ENCODE data around the gene MTURN.

DNA sequence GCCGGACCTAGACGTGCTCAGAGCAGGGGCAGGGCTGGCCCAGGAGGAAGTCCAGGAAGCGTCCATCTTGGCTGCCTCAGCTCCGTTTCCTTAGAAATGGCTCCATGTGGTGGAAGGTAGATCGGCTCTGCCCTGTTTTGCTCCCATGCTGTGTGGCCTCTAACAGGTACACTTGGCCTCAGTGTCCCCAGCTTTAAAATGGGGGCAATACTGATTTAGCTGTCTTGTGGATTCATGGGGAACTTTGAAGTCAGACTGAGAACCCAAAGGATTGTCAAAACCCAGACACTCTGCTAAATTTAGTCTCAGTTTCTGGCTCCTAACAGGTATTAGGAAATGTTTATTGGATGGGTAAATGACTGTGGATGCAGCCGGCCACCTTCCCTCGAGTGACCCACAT, 15.9 kb downstream of the MTURN start:
- TF ChIP-seq, protein P1, sequence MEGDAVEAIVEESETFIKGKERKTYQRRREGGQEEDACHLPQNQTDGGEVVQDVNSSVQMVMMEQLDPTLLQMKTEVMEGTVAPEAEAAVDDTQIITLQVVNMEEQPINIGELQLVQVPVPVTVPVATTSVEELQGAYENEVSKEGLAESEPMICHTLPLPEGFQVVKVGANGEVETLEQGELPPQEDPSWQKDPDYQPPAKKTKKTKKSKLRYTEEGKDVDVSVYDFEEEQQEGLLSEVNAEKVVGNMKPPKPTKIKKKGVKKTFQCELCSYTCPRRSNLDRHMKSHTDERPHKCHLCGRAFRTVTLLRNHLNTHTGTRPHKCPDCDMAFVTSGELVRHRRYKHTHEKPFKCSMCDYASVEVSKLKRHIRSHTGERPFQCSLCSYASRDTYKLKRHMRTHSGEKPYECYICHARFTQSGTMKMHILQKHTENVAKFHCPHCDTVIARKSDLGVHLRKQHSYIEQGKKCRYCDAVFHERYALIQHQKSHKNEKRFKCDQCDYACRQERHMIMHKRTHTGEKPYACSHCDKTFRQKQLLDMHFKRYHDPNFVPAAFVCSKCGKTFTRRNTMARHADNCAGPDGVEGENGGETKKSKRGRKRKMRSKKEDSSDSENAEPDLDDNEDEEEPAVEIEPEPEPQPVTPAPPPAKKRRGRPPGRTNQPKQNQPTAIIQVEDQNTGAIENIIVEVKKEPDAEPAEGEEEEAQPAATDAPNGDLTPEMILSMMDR (IDR thresholded peaks at IDR 0.05) = no peak
- no peak for TF ChIP-seq POLR2A (IDR thresholded peaks at IDR 0.05)

Measured in thyroid gland (tissue), 4 donors.